Fibroblast of lung (primary cell): ENCODE results near the gene CDX1. TPM values are rescaled to one million over a fixed set of nuclear protein-coding genes. Genes with fewer than 3 reads are reported as not detected.
A peak's percentile ranks its signal among the peaks of the same experiment; 100 is the strongest.

Experiments
- DNase-seq, 2 donors: peaks; one replicate each; pipeline versions ENCODE4 v3.0.0 to v3.0.0-alpha.2; 2010; ENCODE audit warnings: low read depth in 2 of 2
- H2AFZ ChIP-seq: 2 replicates; pipeline ENCODE4 v1.5.1; 2012; ENCODE audit warnings: low read length, control low read depth, inconsistent platforms
- H3K27ac ChIP-seq: 2 replicates; pipeline ENCODE4 v1.5.1; 2011; ENCODE audit warnings: low read length, control low read depth; ENCODE audit not compliant: insufficient read depth
- H3K27me3 ChIP-seq: 2 replicates; pipeline ENCODE4 v1.5.1; 2011; ENCODE audit warnings: mild to moderate bottlenecking, low read length; ENCODE audit not compliant: control insufficient read depth, insufficient read depth
- H3K36me3 ChIP-seq: 2 replicates; pipeline ENCODE4 v1.5.1; 2011; ENCODE audit warnings: low read length; ENCODE audit not compliant: control insufficient read depth, insufficient read depth
- H3K4me1 ChIP-seq: 2 replicates; pipeline ENCODE4 v1.5.1; 2011; ENCODE audit warnings: low read length; ENCODE audit not compliant: control insufficient read depth, insufficient read depth; ENCODE audit errors: extremely low read depth
- H3K4me2 ChIP-seq: 2 replicates; pipeline ENCODE4 v1.5.1; 2011; ENCODE audit warnings: low read length, control low read depth; ENCODE audit not compliant: insufficient read depth; ENCODE audit errors: extremely low read depth
- H3K4me3 ChIP-seq, 4 experiments: fragments of 200-600 bp in 1 of 4; sonication (generic) in 1 of 4; replicated peaks in 1 of 4; 2 replicates each; pipeline ENCODE4 v1.5.1; 2011 to 2016; ENCODE audit warnings: low read length in 4 of 4, low read depth in 3 of 4, mild to moderate bottlenecking in 3 of 4, control low read depth in 2 of 4, inconsistent platforms in 1 of 4, mixed read lengths in 1 of 4; ENCODE audit not compliant: insufficient read depth in 1 of 4; ENCODE audit errors: control extremely low read depth in 1 of 4
- H3K79me2 ChIP-seq: 2 replicates; pipeline ENCODE4 v1.5.1; 2012; ENCODE audit warnings: mild to moderate bottlenecking, low read length, inconsistent platforms; ENCODE audit not compliant: control insufficient read depth, insufficient read depth
- H3K9ac ChIP-seq: 2 replicates; pipeline ENCODE4 v1.5.1; 2011; ENCODE audit warnings: mild to moderate bottlenecking, low read length, control low read depth; ENCODE audit not compliant: insufficient read depth
- H3K9me3 ChIP-seq: 2 replicates; pipeline ENCODE4 v1.5.1; 2012; ENCODE audit warnings: low read depth, low read length; ENCODE audit not compliant: control insufficient read depth, insufficient read depth
- H4K20me1 ChIP-seq: 2 replicates; pipeline ENCODE4 v1.5.1; 2011; ENCODE audit warnings: low read length; ENCODE audit not compliant: control insufficient read depth, insufficient read depth; ENCODE audit errors: extremely low read depth
- CTCF ChIP-seq, 2 donors: IDR thresholded peaks in 1 of 2; conservative IDR thresholded peaks in 1 of 2; 1 replicate in 1 of 2; 2 replicates in 1 of 2; pipeline ENCODE4 v1.5.1; 2011 to 2012; ENCODE audit warnings: low read length in 2 of 2, control low read depth in 1 of 2, inconsistent platforms in 1 of 2, low read depth in 1 of 2, mild to moderate bottlenecking in 1 of 2
- EZH2 ChIP-seq: IDR thresholded peaks from 2 replicates; pipeline ENCODE4 v1.5.1; 2012; ENCODE audit warnings: low read length, control low read depth, mild to moderate bottlenecking; ENCODE audit errors: missing control alignments
- polyA plus RNA-seq, 2 donors: library from polyadenylated mRNA; depleted of rRNA in 1 of 2; stranded (reverse) in 1 of 2; unstranded in 1 of 2; fragments of >200 nt; gene quantifications; 2 replicates each; pipeline ENCODE4 v1.2.1, GENCODE V29; 2011 to 2012; ENCODE audit warnings: missing spikeins in 1 of 2
- total RNA-seq: library from RNA; depleted of rRNA; stranded (reverse); fragments of >200 nt; gene quantifications from 2 replicates; pipeline ENCODE4 v1.2.1, GENCODE V29; 2014

Gene CDX1
- total and polyA plus RNA-seq, 2 donors (not counting 1 experiment from before 2014, with no cell fraction given) = 0.33 to 1.8 TPM

- no peaks in the 10 kb centered on the region for H4K20me1 ChIP-seq
- no peak overlapping the region for H2AFZ ChIP-seq
- H3K27ac ChIP-seq = peak overlapping the region; percentile 65
- peaks cover 84% of the 10 kb centered on the region for H3K79me2 ChIP-seq
- no peaks in the 10 kb centered on the region for H3K9me3 ChIP-seq
- no peak for DNase-seq
- TF ChIP-seq EZH2 (no peak), CTCF (conservative IDR thresholded peaks at IDR 0.05 in 1 of 2, IDR thresholded peaks at IDR 0.05 in 1 of 2; ENCODE audit: low read depth in 1 of 2, low read length in 2 of 2) (no peak)
- H3K4me2 ChIP-seq = no peak overlapping the region
- peak overlapping the region; percentile 29 for H3K9ac ChIP-seq
- H3K36me3 ChIP-seq = peaks cover 9% of the 10 kb centered on the region
- peak overlapping the region in 1 of 4 experiments; percentile 17 for H3K4me3 ChIP-seq
- H3K4me1 ChIP-seq = peaks cover 54% of the 10 kb centered on the region
- H3K27me3 ChIP-seq = no peaks in the 10 kb centered on the region
Measured at GRCh38 chr5:150148117-150148927, 18.3 kb upstream of the CDX1 start.

- Histone ChIP-seq H4K20me1 (no peaks in the 10 kb centered on the region), H3K27ac (peak overlapping the region; percentile 35), H3K4me2 (peak overlapping the region; percentile 8), H3K9me3 (no peaks in the 10 kb centered on the region), H3K36me3 (peaks cover 9% of the 10 kb centered on the region), H3K79me2 (peaks cover 97% of the 10 kb centered on the region), H3K4me1 (peaks cover 43% of the 10 kb centered on the region), H3K9ac (peak overlapping the region; percentile 16), H3K27me3 (no peaks in the 10 kb centered on the region), H2AFZ (no peak overlapping the region), H3K4me3 (peak overlapping the region in 1 of 4 experiments; percentile 11)
- DNase-seq = no peak
- TF ChIP-seq CTCF (conservative IDR thresholded peaks at IDR 0.05 in 1 of 2, IDR thresholded peaks at IDR 0.05 in 1 of 2; ENCODE audit: low read depth in 1 of 2, low read length in 2 of 2) (no peak), EZH2 (no peak)
Measured at GRCh38 chr5:150149618-150150017, 17.0 kb upstream of the CDX1 start.

GRCh38 chr5:150152636-150153462 is 13.7 kb upstream of the CDX1 start:
- peak overlapping the region; percentile 51 for H3K27ac ChIP-seq
- H3K79me2 ChIP-seq = peaks cover 76% of the 10 kb centered on the region
- peak in 1 of 2 donors; percentile 50 for DNase-seq
- H4K20me1 ChIP-seq = no peaks in the 10 kb centered on the region
- H3K36me3 ChIP-seq = peaks cover 9% of the 10 kb centered on the region
- H3K27me3 ChIP-seq = no peaks in the 10 kb centered on the region
- peak overlapping the region; percentile 75 to 99 (median 82) for H3K4me3 ChIP-seq
- no peaks in the 10 kb centered on the region for H3K9me3 ChIP-seq
- H3K4me2 ChIP-seq = peak overlapping the region; percentile 92
- no peak for TF ChIP-seq EZH2
- no peak for TF ChIP-seq CTCF (conservative IDR thresholded peaks at IDR 0.05 in 1 of 2, IDR thresholded peaks at IDR 0.05 in 1 of 2; ENCODE audit: low read depth in 1 of 2, low read length in 2 of 2)
- peaks cover 28% of the 10 kb centered on the region for H3K4me1 ChIP-seq
- H3K9ac ChIP-seq = peak overlapping the region; percentile 87
- H2AFZ ChIP-seq = no peak overlapping the region
